Activated B cell treated with CpG ODN at 0.5 μM for 24 hours (primary cell): ENCODE measurements around the gene MVB12B. TPM values are rescaled to one million over a fixed set of nuclear protein-coding genes. Genes with fewer than 3 reads are reported as not detected.

Experiments
- ATAC-seq: fragments of 200-7000 bp; cut with Tn5 transposase; one replicate; pipeline ENCODE4 v1.10.0; 2021; ENCODE audit warnings: low read depth, mild to moderate bottlenecking, moderate library complexity
- CTCF ChIA-PET: fragments of 350-600 bp; sonication (Branson Sonifier 250); formaldehyde crosslinking; loops from one replicate; lab custom pipeline; 2021; ENCODE audit warnings: antibody characterized with exemption; lab: Charles Lee
- POLR2A ChIA-PET: fragments of 350-600 bp; sonication (Branson Sonifier 250); formaldehyde crosslinking; loops from one replicate; lab custom pipeline; 2021; ENCODE audit warnings: antibody characterized with exemption; lab: Charles Lee
- DNase-seq: peaks from one replicate; pipeline ENCODE4 v3.0.0; 2022
- H3K27ac Mint-ChIP-seq: one replicate; pipeline ENCODE4 v1.8.0; 2020; ENCODE audit warnings: mixed read lengths
- H3K27me3 Mint-ChIP-seq: one replicate; pipeline ENCODE4 v1.8.0; 2021; ENCODE audit warnings: mixed read lengths
- H3K36me3 Mint-ChIP-seq: one replicate; pipeline ENCODE4 v1.8.0; 2021; ENCODE audit warnings: low read depth, mixed read lengths
- H3K4me1 Mint-ChIP-seq: one replicate; pipeline ENCODE4 v1.8.0; 2021; ENCODE audit warnings: mixed read lengths
- H3K4me3 Mint-ChIP-seq: one replicate; pipeline ENCODE4 v1.8.0; 2020; ENCODE audit warnings: mild to moderate bottlenecking, mixed read lengths
- H3K9me3 Mint-ChIP-seq: one replicate; pipeline ENCODE4 v1.8.0; 2020; ENCODE audit warnings: mixed read lengths
- intact Hi-C: fragments of 100-400 bp; cut with micrococcal nuclease; formaldehyde crosslinking; loops from one replicate; pipeline ENCODE4 v1.15.1; 2024
- total RNA-seq: library from RNA; stranded (reverse); gene quantifications from 2 replicates; pipeline ENCODE4 v1.2.3, GENCODE V29; 2022
- TF ChIP-seq, protein P1 (sequence below): fragments of 200-600 bp; IDR thresholded peaks from one replicate; pipeline ENCODE4 v1.8.0; 2022; ENCODE audit warnings: antibody characterized with exemption, mild to moderate bottlenecking

MVB12B gene
- total RNA-seq, 1 donor from 2014 or later, result 2.5 TPM

GRCh38 chr9:126372716-126373115, 46.1 kb downstream of the MVB12B start:
- Mint-ChIP-seq H3K27ac (no peak overlapping the region), H3K4me1 (peaks cover 3% of the 10 kb centered on the region), H3K9me3 (no peaks in the 10 kb centered on the region), H3K4me3 (no peak overlapping the region), H3K27me3 (peaks cover 17% of the 10 kb centered on the region), H3K36me3 (no peaks in the 10 kb centered on the region)
- intact Hi-C loops, result no loop called here
- ATAC-seq (no peak), DNase-seq (no peak)
- TF ChIP-seq, protein P1, sequence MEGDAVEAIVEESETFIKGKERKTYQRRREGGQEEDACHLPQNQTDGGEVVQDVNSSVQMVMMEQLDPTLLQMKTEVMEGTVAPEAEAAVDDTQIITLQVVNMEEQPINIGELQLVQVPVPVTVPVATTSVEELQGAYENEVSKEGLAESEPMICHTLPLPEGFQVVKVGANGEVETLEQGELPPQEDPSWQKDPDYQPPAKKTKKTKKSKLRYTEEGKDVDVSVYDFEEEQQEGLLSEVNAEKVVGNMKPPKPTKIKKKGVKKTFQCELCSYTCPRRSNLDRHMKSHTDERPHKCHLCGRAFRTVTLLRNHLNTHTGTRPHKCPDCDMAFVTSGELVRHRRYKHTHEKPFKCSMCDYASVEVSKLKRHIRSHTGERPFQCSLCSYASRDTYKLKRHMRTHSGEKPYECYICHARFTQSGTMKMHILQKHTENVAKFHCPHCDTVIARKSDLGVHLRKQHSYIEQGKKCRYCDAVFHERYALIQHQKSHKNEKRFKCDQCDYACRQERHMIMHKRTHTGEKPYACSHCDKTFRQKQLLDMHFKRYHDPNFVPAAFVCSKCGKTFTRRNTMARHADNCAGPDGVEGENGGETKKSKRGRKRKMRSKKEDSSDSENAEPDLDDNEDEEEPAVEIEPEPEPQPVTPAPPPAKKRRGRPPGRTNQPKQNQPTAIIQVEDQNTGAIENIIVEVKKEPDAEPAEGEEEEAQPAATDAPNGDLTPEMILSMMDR, result no peak
- POLR2A ChIA-PET, result no interaction called here
- CTCF ChIA-PET, result no interaction called here

DNA sequence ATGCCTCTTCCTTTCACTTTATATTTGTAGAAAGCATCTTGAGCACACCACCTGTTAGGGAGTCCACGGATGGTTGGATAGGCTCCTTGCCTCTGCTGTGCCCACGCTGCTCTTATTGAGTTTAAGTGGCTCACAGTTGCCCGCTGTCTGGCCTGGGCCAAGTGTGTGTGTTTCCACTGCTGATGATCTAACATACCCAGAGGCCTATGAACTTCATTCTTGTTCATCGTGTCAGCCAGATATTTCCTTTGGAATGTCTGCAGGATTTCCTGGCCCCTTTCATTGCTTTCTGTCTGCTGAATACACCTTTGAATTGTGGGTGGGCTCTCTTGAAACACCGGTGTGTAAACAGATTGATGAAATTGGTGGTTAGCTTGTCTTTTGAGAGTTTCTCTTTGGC, 46.6 kb downstream of the MVB12B start:
- no peak for DNase-seq
- H3K27me3 Mint-ChIP-seq, result peaks cover 16% of the 10 kb centered on the region
- H3K36me3 Mint-ChIP-seq, result no peaks in the 10 kb centered on the region
- peaks cover 3% of the 10 kb centered on the region for H3K4me1 Mint-ChIP-seq
- no peaks in the 10 kb centered on the region for H3K9me3 Mint-ChIP-seq
- intact Hi-C loops, result no loop called here
- ATAC-seq, result no peak
- ChIA-PET POLR2A (no interaction called here), CTCF (no interaction called here)
- H3K4me3 Mint-ChIP-seq, result no peak overlapping the region
- TF ChIP-seq, protein P1, result no peak
- H3K27ac Mint-ChIP-seq, result no peak overlapping the region

- ATAC-seq (no peak), DNase-seq (no peak)
- ChIA-PET POLR2A (no interaction called here), CTCF (no interaction called here)
- H3K27ac Mint-ChIP-seq, result no peak overlapping the region
- H3K4me3 Mint-ChIP-seq, result no peak overlapping the region
- peaks cover 17% of the 10 kb centered on the region for H3K27me3 Mint-ChIP-seq
- intact Hi-C loops, result no loop called here
- no peaks in the 10 kb centered on the region for H3K9me3 Mint-ChIP-seq
- TF ChIP-seq, protein P1, result no peak
- no peaks in the 10 kb centered on the region for H3K36me3 Mint-ChIP-seq
- peaks cover 3% of the 10 kb centered on the region for H3K4me1 Mint-ChIP-seq
Measured at GRCh38 chr9:126374366-126374781, 47.7 kb downstream of the MVB12B start.

GRCh38 chr9:126375386-126375785, 48.8 kb downstream of the MVB12B start:
- ATAC-seq, result no peak
- ChIA-PET POLR2A (no interaction called here), CTCF (no interaction called here)
- intact Hi-C loops, result no loop called here
- H3K9me3 Mint-ChIP-seq, result no peaks in the 10 kb centered on the region
- H3K4me3 Mint-ChIP-seq, result no peak overlapping the region
- no peak for DNase-seq
- no peaks in the 10 kb centered on the region for H3K36me3 Mint-ChIP-seq
- peaks cover 3% of the 10 kb centered on the region for H3K4me1 Mint-ChIP-seq
- H3K27ac Mint-ChIP-seq, result no peak overlapping the region
- peaks cover 17% of the 10 kb centered on the region for H3K27me3 Mint-ChIP-seq
- TF ChIP-seq, protein P1, result no peak

GRCh38 chr9:126376311-126377175, 49.9 kb downstream of the MVB12B start:
- Mint-ChIP-seq H3K4me1 (peaks cover 3% of the 10 kb centered on the region), H3K9me3 (no peaks in the 10 kb centered on the region), H3K27ac (no peak overlapping the region), H3K4me3 (no peak overlapping the region), H3K27me3 (peaks cover 17% of the 10 kb centered on the region), H3K36me3 (no peaks in the 10 kb centered on the region)
- no peak for DNase-seq
- no peak for ATAC-seq
- POLR2A ChIA-PET, result no interaction called here
- CTCF ChIA-PET, result interaction anchor here (1.1 kb wide), 1 partner anchor 22 kb away, joined by 4 read pairs; no protein-coding TSS in a partner anchor
- TF ChIP-seq, protein P1, result no peak
- intact Hi-C loops, result no loop called here
